Fibroblast of lung (primary cell): ENCODE measurements around the gene SUGCT. TPM values are rescaled to one million over a fixed set of nuclear protein-coding genes. Genes with fewer than 3 reads are reported as not detected.

ENCODE experiments used
- DNase-seq, 2 donors: peaks; one replicate each; pipeline versions ENCODE4 v3.0.0 to v3.0.0-alpha.2; 2010; ENCODE audit warnings: low read depth in 2 of 2
- H2AFZ ChIP-seq: 2 replicates; pipeline ENCODE4 v1.5.1; 2012; ENCODE audit warnings: low read length, control low read depth, inconsistent platforms
- H3K27ac ChIP-seq: 2 replicates; pipeline ENCODE4 v1.5.1; 2011; ENCODE audit warnings: low read length, control low read depth; ENCODE audit not compliant: insufficient read depth
- H3K27me3 ChIP-seq: 2 replicates; pipeline ENCODE4 v1.5.1; 2011; ENCODE audit warnings: mild to moderate bottlenecking, low read length; ENCODE audit not compliant: control insufficient read depth, insufficient read depth
- H3K36me3 ChIP-seq: 2 replicates; pipeline ENCODE4 v1.5.1; 2011; ENCODE audit warnings: low read length; ENCODE audit not compliant: control insufficient read depth, insufficient read depth
- H3K4me1 ChIP-seq: 2 replicates; pipeline ENCODE4 v1.5.1; 2011; ENCODE audit warnings: low read length; ENCODE audit not compliant: control insufficient read depth, insufficient read depth; ENCODE audit errors: extremely low read depth
- H3K4me2 ChIP-seq: 2 replicates; pipeline ENCODE4 v1.5.1; 2011; ENCODE audit warnings: low read length, control low read depth; ENCODE audit not compliant: insufficient read depth; ENCODE audit errors: extremely low read depth
- H3K4me3 ChIP-seq, 4 experiments: fragments of 200-600 bp in 1 of 4; sonication (generic) in 1 of 4; replicated peaks in 1 of 4; 2 replicates each; pipeline ENCODE4 v1.5.1; 2011 to 2016; ENCODE audit warnings: low read length in 4 of 4, low read depth in 3 of 4, mild to moderate bottlenecking in 3 of 4, control low read depth in 2 of 4, inconsistent platforms in 1 of 4, mixed read lengths in 1 of 4; ENCODE audit not compliant: insufficient read depth in 1 of 4; ENCODE audit errors: control extremely low read depth in 1 of 4
- H3K79me2 ChIP-seq: 2 replicates; pipeline ENCODE4 v1.5.1; 2012; ENCODE audit warnings: mild to moderate bottlenecking, low read length, inconsistent platforms; ENCODE audit not compliant: control insufficient read depth, insufficient read depth
- H3K9ac ChIP-seq: 2 replicates; pipeline ENCODE4 v1.5.1; 2011; ENCODE audit warnings: mild to moderate bottlenecking, low read length, control low read depth; ENCODE audit not compliant: insufficient read depth
- H3K9me3 ChIP-seq: 2 replicates; pipeline ENCODE4 v1.5.1; 2012; ENCODE audit warnings: low read depth, low read length; ENCODE audit not compliant: control insufficient read depth, insufficient read depth
- H4K20me1 ChIP-seq: 2 replicates; pipeline ENCODE4 v1.5.1; 2011; ENCODE audit warnings: low read length; ENCODE audit not compliant: control insufficient read depth, insufficient read depth; ENCODE audit errors: extremely low read depth
- CTCF ChIP-seq, 2 donors: IDR thresholded peaks in 1 of 2; conservative IDR thresholded peaks in 1 of 2; 1 replicate in 1 of 2; 2 replicates in 1 of 2; pipeline ENCODE4 v1.5.1; 2011 to 2012; ENCODE audit warnings: low read length in 2 of 2, control low read depth in 1 of 2, inconsistent platforms in 1 of 2, low read depth in 1 of 2, mild to moderate bottlenecking in 1 of 2
- EZH2 ChIP-seq: IDR thresholded peaks from 2 replicates; pipeline ENCODE4 v1.5.1; 2012; ENCODE audit warnings: low read length, control low read depth, mild to moderate bottlenecking; ENCODE audit errors: missing control alignments
- polyA plus RNA-seq, 2 donors: library from polyadenylated mRNA; depleted of rRNA in 1 of 2; stranded (reverse) in 1 of 2; unstranded in 1 of 2; fragments of >200 nt; gene quantifications; 2 replicates each; pipeline ENCODE4 v1.2.1, GENCODE V29; 2011 to 2012; ENCODE audit warnings: missing spikeins in 1 of 2
- total RNA-seq: library from RNA; depleted of rRNA; stranded (reverse); fragments of >200 nt; gene quantifications from 2 replicates; pipeline ENCODE4 v1.2.1, GENCODE V29; 2014

Gene SUGCT
- total and polyA plus RNA-seq, 2 donors (not counting 1 experiment from before 2014, with no cell fraction given): 8.4 to 16.5 TPM

GRCh38 chr7:40716052-40716451, 581.2 kb downstream of the SUGCT start:
- peaks cover 2% of the 10 kb centered on the region for H3K4me1 ChIP-seq
- H3K9me3 ChIP-seq: no peaks in the 10 kb centered on the region
- no peak overlapping the region for H3K9ac ChIP-seq
- TF ChIP-seq CTCF (conservative IDR thresholded peaks at IDR 0.05 in 1 of 2, IDR thresholded peaks at IDR 0.05 in 1 of 2; ENCODE audit: low read depth in 1 of 2, low read length in 2 of 2) (no peak), EZH2 (no peak)
- no peaks in the 10 kb centered on the region for H3K36me3 ChIP-seq
- no peak overlapping the region for H3K27ac ChIP-seq
- H3K79me2 ChIP-seq: no peaks in the 10 kb centered on the region
- peak; percentile 19 to 51 for DNase-seq
- H2AFZ ChIP-seq: no peak overlapping the region
- H3K27me3 ChIP-seq: no peaks in the 10 kb centered on the region
- H4K20me1 ChIP-seq: no peaks in the 10 kb centered on the region
- no peak overlapping the region for H3K4me3 ChIP-seq
- H3K4me2 ChIP-seq: no peak overlapping the region

- no peaks in the 10 kb centered on the region for H3K27me3 ChIP-seq
- no peak overlapping the region for H3K4me3 ChIP-seq
- H4K20me1 ChIP-seq: no peaks in the 10 kb centered on the region
- peak overlapping the region; percentile 46 for H3K4me2 ChIP-seq
- no peaks in the 10 kb centered on the region for H3K36me3 ChIP-seq
- H3K27ac ChIP-seq: peak overlapping the region; percentile 46
- peak; percentile 71 to 86 for DNase-seq
- no peaks in the 10 kb centered on the region for H3K9me3 ChIP-seq
- H3K9ac ChIP-seq: no peak overlapping the region
- no peaks in the 10 kb centered on the region for H3K79me2 ChIP-seq
- peaks cover 4% of the 10 kb centered on the region for H3K4me1 ChIP-seq
- TF ChIP-seq EZH2 (no peak), CTCF (conservative IDR thresholded peaks at IDR 0.05 in 1 of 2, IDR thresholded peaks at IDR 0.05 in 1 of 2; ENCODE audit: low read depth in 1 of 2, low read length in 2 of 2) (no peak)
- peak overlapping the region; percentile 2 for H2AFZ ChIP-seq
Observed at GRCh38 chr7:40717242-40717641, 582.4 kb downstream of the SUGCT start.

- H3K36me3 ChIP-seq: no peaks in the 10 kb centered on the region
- H3K4me1 ChIP-seq: peaks cover 4% of the 10 kb centered on the region
- no peak overlapping the region for H3K27ac ChIP-seq
- no peak overlapping the region for H2AFZ ChIP-seq
- no peak overlapping the region for H3K4me2 ChIP-seq
- no peak overlapping the region for H3K4me3 ChIP-seq
- H3K9ac ChIP-seq: no peak overlapping the region
- no peaks in the 10 kb centered on the region for H3K27me3 ChIP-seq
- no peaks in the 10 kb centered on the region for H3K9me3 ChIP-seq
- peak; percentile 45 to 58 for DNase-seq
- TF ChIP-seq CTCF (conservative IDR thresholded peaks at IDR 0.05 in 1 of 2, IDR thresholded peaks at IDR 0.05 in 1 of 2; ENCODE audit: low read depth in 1 of 2, low read length in 2 of 2) (no peak), EZH2 (no peak)
- no peaks in the 10 kb centered on the region for H3K79me2 ChIP-seq
- no peaks in the 10 kb centered on the region for H4K20me1 ChIP-seq
Observed at GRCh38 chr7:40720416-40720815, 585.6 kb downstream of the SUGCT start.
